DND-41 (cell line): ENCODE data around the gene WDR62.

Source experiments
- CTCF ChIP-seq: IDR thresholded peaks from 2 replicates; pipeline ENCODE4 v1.5.1; 2012; ENCODE audit warnings: borderline replicate concordance, low read length, moderate library complexity, mild to moderate bottlenecking; ENCODE audit not compliant: poor library complexity, severe bottlenecking; ENCODE audit errors: extremely low read depth
- EZH2 ChIP-seq: IDR thresholded peaks from 3 replicates; pipeline ENCODE4 v1.6.1; 2012; ENCODE audit warnings: borderline replicate concordance, low read depth, mild to moderate bottlenecking, moderate library complexity, low read length, inconsistent platforms; ENCODE audit not compliant: severe bottlenecking

GRCh38 chr19:36019061-36019670, 35.5 kb upstream of the WDR62 start:
- TF ChIP-seq CTCF: no peak
- no peak for TF ChIP-seq EZH2
